Stimulated activated CD4-positive, alpha-beta T cell treated with anti-CD3 and anti-CD28 coated beads, Interleukin-1b, Interleukin-23, amount 100 ng/mL, for 1 hour (primary cell): Measurements from ENCODE around the gene CASTOR2.
"Not testable (repeated sequence)": the region's sequence is repeated elsewhere in the genome, so short reads cannot be mapped to it uniquely, and the experiment has no call there.

Experiments used
- DNase-seq, 2 donors: peaks; one replicate each; pipeline ENCODE4 v3.0.0-alpha.2; 2020; ENCODE audit warnings: low read depth in 2 of 2

The CASTOR2 gene

DNA sequence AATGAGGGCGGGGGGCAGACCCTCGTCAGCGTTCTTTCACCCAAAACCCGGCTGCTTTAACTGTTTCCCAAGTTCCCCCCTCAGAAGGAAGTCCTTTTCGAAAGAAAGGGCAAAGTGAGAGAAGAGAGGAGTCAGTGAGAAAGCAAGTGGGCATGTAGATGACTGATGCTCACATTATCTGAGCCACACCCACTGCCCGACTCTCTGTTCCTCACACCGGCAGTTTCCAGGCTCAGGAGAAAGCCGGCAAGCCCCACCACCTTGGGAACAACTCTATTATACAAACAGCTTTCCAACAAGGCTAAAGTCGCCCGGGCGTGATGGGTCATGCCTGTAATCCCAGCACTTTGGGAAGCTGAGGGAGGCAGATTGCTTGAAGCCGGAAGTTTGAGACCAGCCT is 86.0 kb downstream of the CASTOR2 start:
- no peak for DNase-seq

DNA sequence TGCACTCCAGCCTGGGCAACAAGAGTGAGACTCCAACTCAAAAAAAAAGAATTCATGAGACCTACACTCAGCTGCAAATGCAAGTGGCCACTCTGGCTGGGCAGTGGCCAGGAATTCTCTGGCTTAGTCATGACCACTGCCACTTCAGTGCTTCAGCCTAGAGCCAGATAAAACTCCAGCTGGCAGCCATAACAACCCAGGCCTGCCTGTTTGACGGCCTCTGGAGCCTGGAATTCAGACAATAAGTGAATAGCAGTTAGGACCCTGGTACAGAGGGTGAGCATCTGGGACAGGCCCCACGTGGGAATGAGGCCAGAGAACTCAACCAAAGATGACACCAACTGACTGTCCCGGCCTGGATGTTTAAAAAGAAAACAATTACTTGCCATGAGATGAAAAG is 90.2 kb downstream of the CASTOR2 start:
- no peak for DNase-seq

DNA sequence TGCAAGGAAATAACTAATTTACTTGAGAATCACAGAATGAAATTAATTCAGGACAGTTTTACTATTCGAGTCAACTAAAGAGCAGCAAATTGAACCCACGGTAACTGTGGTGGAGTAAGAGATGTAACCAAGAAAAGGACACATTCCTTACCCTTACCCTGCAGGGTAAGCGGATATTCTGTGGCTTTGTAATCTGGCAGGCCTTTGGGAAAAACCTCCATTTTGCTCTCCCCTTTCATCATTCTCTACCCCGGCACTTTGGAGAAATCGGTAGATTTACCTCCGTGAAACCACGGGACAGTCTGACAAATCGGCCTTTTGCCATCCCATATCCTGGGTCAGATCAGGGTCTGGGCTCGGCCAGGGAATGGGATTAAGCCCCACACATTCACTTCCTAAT is 90.7 kb downstream of the CASTOR2 start:
- no peak for DNase-seq

DNA sequence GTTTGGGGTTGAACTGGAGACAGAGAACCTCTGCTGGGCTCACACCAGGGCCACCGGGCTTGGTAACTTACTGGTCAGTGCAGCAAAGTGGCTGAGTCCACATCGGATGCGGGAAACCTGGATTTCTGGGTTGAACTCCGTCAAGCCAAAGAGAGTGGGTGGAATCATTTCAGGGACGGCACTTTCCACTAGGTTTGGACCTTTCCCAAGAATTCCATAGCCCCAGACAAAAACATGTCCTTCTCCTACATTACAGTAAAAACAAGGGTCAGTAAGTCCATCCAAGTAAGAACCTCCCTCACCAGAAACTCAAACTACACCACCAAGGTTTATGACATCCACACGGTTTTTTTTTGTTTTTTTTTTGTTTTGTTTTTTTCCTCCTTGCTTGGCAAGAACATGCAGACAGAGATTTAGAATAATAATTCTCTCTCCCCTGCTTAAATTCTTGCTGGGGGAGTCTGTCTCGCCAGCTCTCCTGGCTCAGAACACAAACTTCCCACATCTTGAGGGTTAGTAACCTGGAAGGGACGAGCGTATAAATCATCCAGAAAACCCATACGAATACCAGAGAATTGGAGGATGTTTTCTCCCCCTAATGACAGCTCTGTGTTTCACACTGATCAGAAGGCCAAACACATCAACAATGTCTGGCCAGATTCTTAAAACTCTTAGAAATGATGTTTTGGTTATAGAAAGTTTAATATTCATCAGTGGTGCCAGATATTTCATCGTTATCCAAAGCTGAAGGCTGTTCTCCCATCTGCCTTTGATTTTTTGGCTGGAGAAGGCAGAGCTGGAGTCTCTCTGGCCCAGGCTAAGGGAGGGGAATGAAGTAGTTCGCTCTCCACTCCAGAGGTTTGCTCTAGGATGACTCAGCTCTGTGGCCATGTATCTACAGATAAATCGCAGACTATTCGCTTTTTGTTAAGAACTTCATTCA is 91.6 kb downstream of the CASTOR2 start:
- no peak for DNase-seq

DNA sequence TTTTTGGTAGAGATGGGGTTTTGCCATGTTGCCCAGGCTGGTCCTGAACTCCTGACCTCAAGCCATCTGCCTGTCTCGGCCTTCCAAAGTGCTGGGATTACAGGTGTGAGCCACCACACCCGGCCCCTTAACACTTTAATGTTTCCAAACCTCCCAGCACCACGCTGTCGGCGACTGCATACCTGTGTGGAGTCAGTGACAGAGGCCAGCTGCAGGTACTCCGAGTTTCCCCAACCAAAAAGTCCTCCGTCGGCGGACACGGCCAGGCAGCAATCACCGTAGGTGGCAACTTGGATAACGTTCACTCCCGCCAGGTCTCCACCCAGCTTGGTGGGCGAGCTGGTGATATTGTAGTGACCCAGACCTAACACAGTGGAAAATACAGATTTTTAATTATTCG is 93.9 kb downstream of the CASTOR2 start:
- no peak for DNase-seq

DNA sequence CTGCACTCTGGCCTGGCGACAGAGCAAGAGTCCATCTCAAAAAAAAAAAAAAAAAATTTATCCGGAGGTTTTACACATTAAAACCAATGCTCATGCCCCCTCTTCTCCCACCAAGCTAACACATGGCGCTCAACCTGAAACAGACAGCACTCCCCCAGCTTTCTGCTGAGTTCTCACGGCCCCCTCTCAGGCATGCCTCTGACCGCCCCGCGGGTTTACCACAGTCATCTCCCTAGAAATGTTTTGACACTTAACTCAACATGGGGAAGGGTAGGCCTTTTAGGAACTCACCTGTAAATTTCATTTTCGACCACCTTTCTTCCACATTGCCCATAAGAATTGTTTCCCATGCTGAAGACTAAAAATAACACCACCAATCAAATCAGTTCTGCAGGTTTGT is 99.8 kb downstream of the CASTOR2 start:
- no peak for DNase-seq

DNA sequence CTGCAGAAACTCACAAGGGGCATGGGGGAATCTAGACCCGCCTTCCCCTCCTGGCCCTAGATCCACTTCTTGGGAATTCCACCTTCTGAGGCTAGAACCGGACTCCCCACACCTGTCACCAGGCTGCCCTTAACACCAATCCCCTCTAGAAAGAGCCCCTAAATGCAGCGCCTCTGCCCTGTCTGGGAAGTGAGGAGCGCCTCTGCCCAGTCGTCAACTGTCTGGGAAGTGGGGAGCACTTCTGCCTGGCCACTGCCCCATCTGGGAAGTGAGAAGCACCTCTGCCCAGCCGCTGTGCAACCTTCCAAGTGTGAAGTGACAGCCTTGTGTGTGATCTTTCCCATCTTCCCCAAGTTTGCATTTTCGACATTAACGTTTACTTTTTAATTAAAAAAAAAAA is 100.3 kb downstream of the CASTOR2 start:
- no peak for DNase-seq

DNA sequence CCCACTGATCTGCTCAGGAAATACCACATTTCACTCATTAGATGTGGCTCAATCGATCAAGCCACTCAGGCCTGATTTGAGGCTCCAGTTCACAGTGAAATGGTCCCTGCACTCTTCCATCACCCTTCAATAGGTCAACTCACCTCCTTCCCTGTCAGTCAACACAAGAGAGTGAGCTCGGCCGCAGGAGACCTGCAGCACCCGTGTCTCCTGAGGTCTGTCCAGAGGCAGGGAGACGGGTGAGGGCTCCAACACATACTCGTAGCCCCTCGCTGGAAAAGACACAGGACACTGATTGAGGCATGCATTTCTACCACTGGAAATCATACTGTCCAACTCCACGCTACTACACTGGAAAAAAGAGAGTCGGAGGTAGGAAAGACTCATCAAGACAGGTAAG is 102.0 kb downstream of the CASTOR2 start:
- DNase-seq: no peak

DNA sequence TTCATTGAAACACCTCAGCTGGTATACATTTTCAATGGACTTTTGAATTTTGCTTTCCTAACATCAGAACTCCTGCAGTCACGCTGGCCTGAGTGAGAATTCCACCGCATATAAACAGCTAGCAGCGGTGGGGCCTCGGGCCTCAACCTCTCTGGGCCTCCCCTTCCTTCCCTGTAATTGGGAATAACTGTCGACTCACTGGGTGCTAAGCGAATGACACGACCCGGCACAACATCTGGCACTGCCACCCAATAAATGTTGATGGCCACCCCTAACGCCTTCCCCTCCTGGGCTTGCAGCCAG is 108.4 kb downstream of the CASTOR2 start:
- DNase-seq: no peak

DNA sequence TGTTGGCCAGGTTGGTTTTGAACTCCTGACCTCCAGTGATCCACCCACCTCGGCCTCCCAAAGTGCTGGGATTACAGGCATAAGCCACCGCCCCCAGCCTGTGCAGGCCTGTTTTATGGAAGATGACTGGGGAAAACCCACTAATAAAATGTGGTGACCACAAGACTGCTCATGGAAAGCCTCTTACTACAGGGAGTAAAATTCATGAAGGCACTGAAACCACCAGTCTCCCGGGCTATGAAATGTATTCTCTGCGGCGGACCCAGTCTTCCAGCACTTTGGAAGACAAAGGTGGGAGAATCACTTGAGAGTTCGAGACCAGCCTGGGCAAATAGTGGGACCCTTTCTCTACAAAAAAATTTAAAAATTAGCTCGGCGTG is 109.7 kb downstream of the CASTOR2 start:
- not testable (repeated sequence) for DNase-seq
